Measurements from ENCODE around the gene MICA.

GRCh38 chr6:31363811-31364210 lies 39.6 kb upstream of the MICA start:
- no peak for TF ChIP-seq CTCF (IDR thresholded peaks at IDR 0.05 in 4 of 5, conservative IDR thresholded peaks at IDR 0.05 in 1 of 5)
- TF ChIP-seq POLR2A (IDR thresholded peaks at IDR 0.05) = no peak

Measured in gastrocnemius medialis (tissue), 4 donors.